ENCODE results near the gene CDH13.

DNA sequence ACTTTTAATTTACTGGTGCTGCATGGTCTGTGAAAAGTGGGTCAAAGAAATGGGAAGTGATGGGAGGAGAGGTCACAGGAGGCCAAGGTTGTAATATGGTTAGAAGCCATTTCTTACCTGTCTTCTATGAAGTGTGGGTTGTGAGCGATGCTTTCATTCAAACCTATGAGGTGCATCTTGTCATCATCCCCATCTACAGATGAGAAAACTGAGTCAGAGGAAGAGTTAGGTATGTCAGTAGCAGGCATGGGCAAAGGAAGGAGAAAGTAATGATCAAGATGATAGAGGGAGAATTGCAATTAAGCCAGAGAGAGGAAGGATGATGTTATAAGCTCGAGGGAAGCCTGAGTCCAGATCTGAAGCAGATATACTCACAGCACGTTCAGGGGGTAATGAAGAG lies 19.7 kb downstream of the CDH13 start:
- TF ChIP-seq, protein P1, sequence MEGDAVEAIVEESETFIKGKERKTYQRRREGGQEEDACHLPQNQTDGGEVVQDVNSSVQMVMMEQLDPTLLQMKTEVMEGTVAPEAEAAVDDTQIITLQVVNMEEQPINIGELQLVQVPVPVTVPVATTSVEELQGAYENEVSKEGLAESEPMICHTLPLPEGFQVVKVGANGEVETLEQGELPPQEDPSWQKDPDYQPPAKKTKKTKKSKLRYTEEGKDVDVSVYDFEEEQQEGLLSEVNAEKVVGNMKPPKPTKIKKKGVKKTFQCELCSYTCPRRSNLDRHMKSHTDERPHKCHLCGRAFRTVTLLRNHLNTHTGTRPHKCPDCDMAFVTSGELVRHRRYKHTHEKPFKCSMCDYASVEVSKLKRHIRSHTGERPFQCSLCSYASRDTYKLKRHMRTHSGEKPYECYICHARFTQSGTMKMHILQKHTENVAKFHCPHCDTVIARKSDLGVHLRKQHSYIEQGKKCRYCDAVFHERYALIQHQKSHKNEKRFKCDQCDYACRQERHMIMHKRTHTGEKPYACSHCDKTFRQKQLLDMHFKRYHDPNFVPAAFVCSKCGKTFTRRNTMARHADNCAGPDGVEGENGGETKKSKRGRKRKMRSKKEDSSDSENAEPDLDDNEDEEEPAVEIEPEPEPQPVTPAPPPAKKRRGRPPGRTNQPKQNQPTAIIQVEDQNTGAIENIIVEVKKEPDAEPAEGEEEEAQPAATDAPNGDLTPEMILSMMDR (conservative IDR thresholded peaks at IDR 0.05; ENCODE audit: low read length), result no peak
- no peak for TF ChIP-seq EZH2phosphoT487 (IDR thresholded peaks at IDR 0.05; ENCODE audit: borderline replicate concordance, low read depth, low read length)

Data from OCI-LY7 (cell line).